ENCODE measurements around the gene GKN2. TPM values are rescaled to one million over a fixed set of nuclear protein-coding genes. Genes with fewer than 3 reads are reported as not detected.
"Not testable (repeated sequence)": the region's sequence is repeated elsewhere in the genome, so short reads cannot be mapped to it uniquely, and the experiment has no call there.

GKN2 gene
- total RNA-seq, 1 donor from 2014 or later: not detected

DNA sequence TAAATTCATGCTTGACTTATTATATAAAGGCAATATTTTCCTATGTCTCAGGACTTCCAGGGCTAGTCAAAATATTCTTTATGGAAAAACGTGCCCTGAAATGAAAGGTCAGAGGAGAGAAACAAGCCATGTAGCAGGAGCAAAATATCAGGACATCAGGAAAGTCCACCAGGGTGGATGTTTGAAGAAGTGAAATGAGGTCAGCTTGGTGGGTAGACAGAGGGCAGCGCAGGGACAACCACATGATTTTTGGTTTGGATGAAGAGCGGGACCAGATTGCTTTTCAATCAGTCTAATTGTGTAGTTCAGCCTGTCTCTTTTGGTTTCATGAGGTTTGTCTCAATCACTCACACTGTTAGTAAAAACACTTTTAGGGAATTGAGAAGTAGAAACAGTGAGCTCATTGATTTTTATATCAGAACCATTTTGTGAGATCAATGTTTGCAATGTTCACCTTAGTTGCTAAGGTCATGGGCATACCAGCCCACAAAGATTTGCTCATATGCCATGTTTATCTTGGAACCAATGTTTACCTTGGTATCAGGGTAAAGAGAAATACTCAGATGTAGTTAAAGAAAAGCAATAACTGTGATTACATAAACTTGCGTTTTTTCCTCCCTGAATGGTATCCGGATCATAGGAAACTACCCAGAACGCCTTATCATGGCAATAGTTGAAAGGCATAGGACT is 32.1 kb downstream of the GKN2 start:
- no peak for DNase-seq (ENCODE audit: low spot score)

DNA sequence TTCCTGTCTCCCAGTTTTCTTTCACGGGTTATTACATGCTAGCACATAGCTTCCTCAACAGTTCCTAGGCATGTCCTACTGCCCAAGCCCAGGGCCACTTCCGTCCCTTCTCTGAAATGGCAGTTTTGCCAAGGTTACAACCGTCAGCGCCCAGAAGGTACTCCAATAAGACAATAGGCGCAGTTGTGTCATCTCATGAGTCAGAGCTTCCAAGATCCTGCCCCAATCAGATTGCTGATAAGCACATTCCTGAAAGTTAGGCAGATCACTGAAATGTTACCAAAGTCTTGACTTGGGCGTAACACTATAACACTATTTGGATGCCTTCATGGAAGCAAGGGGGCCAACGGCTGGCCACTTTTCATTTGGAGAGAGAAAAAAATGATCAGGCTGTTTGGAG is 34.2 kb downstream of the GKN2 start:
- peak; percentile 49 for DNase-seq (ENCODE audit: low spot score)

DNA sequence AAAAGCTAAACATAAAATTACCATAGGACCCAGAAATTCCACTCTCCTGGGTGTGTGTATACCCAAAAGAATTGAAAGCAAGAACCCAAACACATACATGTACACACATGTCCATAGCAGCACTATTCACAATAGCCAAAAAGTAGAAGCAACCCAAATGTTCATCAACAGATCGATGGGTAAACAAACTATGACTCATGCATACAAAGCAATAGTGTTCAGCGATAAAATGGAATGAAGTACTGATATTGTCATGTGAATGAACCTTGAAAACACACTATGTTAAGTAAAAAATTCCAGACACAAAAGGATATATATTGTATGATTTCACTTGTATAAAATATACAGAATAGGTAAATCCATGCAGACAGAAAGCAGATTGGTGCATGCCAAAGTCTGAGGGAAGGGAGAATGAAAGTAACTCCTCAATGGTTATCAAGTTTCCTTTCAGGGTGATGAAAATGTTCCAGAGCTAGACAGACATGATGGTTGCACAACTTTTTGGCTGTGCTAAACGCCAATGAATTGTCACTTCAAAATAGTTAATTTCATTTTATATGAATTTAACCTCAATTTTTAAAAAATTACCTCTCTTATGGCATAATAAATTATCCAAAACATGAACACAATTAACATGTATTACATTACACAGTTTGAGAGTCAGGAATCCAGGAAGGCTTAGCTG is 35.5 kb downstream of the GKN2 start:
- DNase-seq (ENCODE audit: low spot score): no peak

DNA sequence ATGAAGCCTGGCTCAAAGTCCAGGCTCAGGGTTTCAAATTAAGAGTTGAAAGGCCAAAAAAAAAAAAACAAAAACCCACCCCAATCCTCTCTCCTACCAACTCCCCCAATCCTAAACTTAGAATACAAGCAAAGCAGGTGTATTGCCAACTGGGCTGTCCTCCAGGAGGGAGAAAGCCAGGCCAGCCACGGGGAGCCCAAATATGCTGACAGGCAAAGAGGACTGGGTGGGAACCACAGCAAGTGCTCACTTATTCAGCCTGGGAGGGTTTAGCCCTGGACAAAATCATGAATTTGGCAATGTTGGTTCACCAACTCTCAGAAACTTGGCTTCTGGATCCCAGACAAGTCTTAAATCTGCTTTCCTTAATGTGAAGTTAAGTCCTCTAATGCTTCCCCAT is 36.5 kb downstream of the GKN2 start:
- no peak for DNase-seq (ENCODE audit: low spot score)

DNA sequence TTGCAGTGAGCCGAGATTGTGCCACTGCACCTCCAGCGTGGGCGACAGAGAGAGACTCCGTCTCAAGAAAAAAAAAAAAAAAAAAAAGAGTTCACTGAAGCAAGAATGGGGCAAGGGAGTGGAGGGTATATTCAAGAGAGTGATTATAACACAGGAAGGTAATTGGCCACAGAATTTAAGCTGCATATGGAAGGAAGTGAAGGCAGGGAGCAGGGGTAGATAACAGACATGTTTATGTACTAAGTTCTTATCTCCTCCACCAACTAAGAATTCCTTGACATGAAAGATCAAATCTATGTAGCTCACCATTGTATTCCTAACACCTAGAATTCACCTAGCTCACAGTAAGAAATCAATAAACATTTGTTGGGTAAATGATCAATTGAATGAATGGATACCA is 37.3 kb downstream of the GKN2 start:
- no peak for DNase-seq (ENCODE audit: low spot score)

DNA sequence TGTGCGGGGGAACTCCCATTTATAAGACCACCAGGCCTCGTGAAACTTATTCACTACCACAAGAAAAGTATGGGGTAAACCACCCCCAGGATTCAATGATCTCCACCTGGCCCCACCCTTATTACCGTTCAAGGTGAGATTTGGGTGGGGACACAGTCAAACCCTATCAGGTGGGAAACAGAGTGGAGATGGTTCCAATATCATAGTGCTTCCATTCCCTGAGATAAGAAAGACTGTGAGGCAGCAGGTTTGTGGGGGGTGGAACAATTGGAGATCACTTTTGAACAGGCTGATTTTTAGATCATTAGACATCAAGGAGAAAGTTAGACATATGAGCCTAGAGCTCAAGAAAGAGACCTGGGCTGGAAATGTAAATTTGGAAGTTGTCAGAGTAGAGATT is 39.3 kb downstream of the GKN2 start:
- DNase-seq (ENCODE audit: low spot score): no peak

DNA sequence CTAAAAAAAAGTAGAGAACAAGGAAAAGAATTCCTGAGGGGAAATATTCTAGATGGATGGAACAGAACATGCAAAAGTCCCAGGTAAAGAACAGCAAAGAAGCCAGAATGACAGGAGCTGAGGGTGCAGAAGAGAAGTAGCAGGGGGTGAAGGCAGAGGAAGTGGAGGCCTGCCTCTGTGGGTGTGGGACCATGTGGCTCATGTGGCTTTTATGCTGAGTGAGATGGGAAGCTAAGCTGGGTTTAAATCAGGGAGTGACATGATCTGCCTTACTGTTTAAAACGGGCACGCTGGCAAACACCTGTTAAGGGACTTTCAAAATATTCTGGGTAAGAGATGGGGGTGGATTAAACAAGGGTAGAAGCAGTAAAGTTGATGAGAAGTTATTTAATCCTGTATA is 40.0 kb downstream of the GKN2 start:
- no peak for DNase-seq (ENCODE audit: low spot score)

DNA sequence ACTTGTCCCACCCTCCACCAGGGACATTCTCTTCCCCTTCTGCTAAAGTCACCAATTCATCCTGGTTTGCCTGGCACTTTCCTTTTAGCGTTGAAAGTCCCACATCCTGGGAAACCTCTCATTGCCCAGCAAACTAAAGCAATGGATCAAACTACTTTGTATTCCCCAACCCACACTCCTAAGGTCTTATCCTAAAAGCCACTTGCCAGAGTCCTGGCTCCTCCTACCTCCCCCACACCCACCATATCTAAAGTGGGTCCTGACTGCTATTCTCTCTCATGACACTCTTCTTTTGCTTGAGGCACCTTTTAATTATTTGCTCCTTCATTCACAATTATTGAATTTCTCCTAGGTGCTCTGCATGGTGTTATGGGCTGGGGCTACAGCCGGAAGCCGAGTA is 40.6 kb downstream of the GKN2 start:
- DNase-seq (ENCODE audit: low spot score): no peak

DNA sequence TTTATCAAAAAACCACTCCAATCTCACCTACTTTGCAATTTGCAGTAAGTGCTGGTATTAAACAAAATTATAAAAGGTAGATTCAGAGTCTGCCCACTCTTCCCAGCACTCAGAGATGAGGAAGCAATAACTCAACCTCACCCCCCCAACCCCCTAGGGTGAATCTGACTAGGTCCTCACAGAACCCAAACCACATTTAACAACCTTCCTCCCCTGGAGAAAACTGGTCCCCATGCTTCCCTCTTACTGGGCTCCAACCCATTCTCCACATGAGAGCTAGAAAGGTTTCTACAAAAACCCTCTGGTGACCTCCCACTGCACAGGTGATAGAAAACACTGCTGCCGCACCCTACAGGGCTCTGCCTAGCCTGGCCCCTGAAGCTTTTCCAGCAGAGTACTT is 41.0 kb downstream of the GKN2 start:
- no peak for DNase-seq (ENCODE audit: low spot score)

DNA sequence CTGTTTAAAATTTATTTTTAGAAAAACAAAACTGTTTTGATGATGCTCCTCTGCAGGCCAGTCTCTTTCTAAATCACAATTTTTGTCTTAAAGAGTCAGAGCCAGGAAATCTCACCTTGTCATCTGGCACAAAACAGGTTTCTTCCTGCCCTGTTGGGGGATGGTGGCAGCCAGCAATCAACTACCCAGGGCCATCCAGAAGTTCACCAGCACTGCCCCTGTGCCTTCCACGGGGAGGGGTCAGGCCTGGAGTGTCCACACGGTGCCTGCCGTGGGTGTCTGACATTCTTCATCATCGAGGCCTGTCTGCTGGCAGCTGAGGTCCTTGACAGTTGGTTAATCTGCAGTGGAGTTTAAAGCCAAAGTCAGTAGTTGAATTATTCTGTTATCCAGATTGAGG is 41.4 kb downstream of the GKN2 start:
- DNase-seq (ENCODE audit: low spot score): no peak

DNA sequence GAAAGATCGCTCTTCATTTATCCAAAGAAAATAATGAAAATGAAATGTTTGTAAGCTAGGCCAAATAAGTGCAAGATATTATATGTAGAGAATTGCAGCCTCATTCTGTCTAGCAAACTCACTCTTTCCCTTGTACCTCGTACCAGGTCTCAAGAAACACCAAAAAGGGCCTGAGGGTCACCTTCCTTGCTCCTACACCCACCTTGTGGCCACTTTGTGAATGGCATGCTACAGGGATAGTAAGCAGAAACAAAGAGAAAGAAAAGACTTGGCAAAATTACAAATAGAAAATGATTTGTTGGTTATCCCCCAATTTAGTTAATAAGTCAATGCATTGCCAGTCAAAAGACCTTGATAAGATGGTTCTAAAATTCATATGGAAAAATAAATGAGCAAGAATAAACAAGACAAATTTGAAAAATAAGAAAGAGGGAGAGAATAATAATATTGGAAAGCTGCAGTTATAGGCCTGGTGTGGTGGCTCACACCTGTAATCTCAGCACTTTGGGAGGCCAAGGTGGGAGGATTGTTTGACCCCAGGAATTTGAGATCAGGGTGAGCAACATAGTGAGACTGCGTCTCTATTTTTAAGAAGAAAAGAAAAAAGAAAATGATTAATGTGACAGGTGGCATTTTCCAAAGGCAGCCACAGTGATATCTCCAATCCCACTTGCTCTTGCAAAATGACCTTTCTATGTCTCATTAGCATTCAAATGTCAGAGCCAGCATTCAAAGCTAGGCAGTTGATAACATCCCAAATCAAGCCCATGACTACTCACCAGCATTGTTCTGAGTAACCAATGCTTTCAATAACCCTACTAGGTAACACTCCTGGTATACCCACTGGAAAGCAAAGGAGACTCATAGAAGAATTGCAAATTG is 42.7 kb downstream of the GKN2 start:
- DNase-seq (ENCODE audit: low spot score): peak; percentile 78

DNA sequence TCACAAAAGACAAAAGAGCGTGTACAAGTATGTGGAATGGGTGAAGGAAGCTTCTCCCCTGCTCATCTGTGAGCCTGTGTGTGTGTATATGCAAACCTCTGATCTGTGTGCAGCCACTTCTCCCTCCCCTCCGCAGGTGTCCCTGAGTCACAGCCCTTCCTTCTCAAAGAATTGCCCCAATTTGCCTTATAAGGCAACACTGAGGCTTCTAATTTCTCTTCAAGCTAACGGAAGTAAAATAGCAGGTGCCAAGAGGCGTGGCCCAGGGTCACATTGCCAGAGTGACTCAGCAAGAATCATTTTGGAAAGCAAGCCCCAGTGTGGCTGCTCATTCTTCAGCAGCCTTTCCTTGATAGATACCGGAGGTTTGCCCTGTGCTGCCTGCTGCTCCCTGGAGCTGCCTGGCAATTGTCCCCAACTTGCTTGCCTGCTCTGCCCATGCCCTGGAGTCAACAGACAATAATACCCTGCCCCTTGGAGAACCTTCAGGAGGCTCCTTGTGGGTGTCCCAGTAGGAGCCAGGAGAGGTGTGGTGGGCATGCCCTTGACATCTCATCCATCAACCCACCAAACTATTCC is 44.2 kb downstream of the GKN2 start:
- peak; percentile 92 for DNase-seq (ENCODE audit: low spot score)

DNA sequence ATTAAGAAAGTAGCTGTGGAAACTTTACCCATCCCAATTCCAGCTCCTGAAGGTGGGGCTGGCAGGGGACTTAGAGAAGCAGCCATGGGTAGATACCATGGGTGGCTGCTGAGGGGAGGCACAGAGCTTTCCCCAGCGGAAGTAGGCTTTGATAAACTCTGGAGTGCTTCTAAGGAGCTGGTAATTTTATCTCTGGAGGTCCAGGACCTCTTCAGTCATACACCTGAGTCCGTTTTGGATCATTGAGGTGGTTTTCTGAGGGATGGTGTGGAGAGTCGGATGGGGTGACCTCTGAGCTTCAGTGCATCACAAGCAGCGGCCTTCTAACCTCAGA is 44.8 kb downstream of the GKN2 start:
- no peak for DNase-seq (ENCODE audit: low spot score)

DNA sequence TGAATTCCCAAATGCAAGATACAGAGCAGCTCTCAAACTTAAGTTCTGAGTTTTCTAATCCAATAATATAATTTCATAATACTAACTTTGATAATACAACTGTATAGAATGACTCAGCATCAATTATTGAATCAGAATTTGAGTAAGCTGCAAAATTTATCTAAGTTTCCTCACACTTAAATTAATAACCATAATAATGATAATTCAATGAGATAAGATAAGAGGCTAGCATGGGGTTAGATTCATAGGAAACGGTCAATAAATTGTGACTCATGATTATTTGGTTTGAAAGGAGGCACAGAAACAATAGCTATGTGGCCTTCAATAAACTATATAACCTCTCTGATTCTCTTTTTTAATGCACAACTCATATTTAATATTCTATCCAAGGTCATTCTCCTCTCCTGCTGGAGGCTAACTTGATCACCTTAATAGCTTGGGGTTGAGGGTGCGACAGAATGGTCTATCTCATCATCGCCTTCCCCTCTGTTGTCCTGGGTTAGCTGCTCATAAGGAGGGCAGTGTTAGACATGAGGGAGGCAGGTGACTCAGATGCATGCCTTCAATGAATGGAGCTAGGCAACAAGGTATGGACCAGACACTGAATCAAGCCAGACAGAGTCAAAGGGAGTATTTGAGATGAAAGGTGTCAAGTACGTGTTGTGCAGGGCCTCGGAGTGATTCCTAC is 45.3 kb downstream of the GKN2 start:
- DNase-seq (ENCODE audit: low spot score): peak; percentile 32

DNA sequence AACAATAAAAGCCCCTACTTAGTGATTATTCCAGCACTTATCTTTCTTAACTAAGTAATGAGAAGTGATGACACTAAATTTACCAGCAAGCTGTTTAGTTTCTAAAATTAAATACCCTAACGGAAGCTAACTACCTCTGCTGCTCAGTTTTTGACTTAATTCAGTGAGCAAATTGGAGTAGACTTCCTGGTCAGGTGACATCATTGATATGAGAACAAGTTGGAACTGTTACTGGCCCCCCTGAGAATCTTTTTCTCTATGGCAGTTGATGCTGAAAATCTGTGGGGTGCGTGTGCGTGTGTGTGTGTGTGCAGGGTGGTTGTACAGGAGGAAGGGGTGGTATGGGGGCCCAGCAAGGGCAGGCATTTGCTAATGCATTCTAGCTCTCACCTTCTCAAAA is 46.0 kb downstream of the GKN2 start:
- DNase-seq (ENCODE audit: low spot score): no peak

DNA sequence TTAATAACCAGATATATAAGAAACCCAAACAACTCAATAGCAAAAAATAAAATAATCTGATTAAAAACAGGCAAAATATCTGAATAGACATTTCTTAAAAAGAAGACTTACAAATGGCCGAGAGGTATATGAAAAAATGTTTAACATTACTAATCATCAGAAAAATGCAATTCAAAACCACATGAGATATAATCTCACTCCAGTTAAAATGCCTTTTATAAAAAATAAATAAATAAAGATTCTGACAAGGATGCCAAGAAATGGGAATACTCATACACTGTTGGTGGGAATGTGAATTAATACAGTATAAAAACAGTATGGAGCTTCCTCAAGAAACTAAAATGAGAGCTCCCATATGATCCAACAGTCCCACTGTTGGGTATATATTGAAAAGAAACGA is 47.6 kb downstream of the GKN2 start:
- no peak for DNase-seq (ENCODE audit: low spot score)

DNA sequence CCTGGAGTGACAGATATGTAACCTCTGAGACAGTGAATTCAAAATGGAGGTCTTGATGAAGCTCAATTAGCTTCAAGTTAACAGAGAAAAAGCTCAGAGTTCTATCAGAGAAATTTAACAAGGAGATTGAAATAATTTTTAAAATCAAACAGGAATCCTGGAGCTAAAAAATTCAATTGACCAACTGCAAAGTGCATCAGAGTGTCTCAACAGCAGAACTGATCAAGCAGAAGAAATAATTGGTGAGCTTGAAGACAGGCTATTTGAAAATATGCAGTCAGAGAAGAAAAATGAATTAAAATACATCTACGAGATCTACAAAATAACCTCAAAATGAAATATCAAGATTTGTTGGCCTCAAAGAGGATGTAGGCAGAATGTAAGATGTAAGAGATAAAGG is 51.1 kb downstream of the GKN2 start:
- no peak for DNase-seq (ENCODE audit: low spot score)

DNA sequence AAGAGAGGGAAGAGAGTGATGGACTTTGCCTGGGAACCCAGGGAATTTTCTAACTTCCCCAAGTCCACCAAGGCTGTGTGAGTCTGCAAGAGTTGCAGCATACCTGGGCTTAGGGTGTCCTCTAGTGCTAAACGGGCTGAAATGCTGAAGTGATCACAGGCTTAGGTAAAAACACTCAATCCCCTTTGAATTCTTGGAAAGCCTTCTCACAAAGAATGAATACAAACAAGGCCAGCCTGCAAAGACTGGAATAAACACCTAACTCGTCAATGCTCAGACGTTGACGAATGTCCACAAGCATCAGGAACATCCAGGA is 51.5 kb downstream of the GKN2 start:
- no peak for DNase-seq (ENCODE audit: low spot score)

DNA sequence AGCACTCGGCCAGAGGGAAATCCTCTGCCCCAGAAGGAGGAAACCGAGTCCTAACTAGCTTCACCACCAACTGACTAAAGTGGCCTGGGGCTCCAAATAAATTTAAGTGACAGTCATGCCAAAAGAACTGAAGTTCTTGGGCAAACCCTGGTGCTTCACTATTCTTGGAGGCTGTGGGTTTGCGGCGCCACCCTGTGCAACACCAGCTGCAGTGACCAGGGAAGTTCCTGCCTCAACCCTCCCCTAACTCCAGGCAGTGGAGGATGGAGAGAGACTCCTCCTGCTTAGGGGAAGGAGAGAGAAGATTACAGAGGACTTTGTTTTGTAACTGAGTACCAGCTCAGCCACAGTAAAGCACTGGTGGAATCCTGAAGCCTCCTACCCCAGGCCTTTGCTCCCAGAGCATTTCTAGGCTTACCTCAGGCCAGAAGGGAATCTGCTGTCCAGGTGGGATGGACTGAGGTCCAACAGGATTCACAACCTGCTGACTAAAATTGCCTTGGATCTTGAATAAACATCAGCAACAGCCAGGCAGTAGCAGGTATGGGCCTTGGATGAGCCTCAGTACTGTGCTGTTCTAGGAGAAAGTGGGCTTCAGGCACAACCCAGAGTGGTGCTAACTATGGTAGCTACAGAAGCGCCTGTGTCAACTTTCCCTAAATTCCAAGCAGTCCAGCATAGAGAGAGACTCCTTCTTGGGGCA is 52.0 kb downstream of the GKN2 start:
- DNase-seq (ENCODE audit: low spot score): no peak

DNA sequence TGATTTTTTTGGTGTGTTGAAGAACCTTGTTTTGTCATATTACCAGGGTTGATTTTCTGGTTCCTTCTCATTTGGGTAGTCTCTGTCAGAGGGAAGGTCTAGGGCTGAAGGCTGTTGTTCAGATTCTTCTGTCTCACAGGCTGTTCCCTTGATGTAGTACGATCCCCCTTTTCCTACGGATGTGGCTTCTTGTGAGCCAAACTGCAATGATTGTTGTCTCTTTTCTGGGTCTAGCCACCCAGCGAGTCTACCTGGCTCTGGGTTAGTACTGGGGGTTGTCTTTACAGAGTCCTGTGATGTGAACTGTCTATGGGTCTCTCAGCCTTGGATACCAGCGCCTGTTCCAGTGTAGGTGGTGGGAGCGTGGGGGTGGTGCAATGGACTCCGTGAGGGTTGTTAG is 56.7 kb downstream of the GKN2 start:
- DNase-seq (ENCODE audit: low spot score): not testable (repeated sequence)
